HG02938 (cell line): Measurements from ENCODE around the gene KCNK7.
"Not testable (repeated sequence)": the region's sequence is repeated elsewhere in the genome, so short reads cannot be mapped to it uniquely, and the experiment has no call there.

Source experiments
- ATAC-seq: cut with Tn5 transposase; IDR thresholded peaks from one replicate; pipeline ENCODE4 v1.9.1; 2021; ENCODE audit warnings: mild to moderate bottlenecking, moderate library complexity; ENCODE audit not compliant: unreplicated experiment

Gene KCNK7, protein sequence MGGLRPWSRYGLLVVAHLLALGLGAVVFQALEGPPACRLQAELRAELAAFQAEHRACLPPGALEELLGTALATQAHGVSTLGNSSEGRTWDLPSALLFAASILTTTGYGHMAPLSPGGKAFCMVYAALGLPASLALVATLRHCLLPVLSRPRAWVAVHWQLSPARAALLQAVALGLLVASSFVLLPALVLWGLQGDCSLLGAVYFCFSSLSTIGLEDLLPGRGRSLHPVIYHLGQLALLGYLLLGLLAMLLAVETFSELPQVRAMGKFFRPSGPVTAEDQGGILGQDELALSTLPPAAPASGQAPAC

DNA sequence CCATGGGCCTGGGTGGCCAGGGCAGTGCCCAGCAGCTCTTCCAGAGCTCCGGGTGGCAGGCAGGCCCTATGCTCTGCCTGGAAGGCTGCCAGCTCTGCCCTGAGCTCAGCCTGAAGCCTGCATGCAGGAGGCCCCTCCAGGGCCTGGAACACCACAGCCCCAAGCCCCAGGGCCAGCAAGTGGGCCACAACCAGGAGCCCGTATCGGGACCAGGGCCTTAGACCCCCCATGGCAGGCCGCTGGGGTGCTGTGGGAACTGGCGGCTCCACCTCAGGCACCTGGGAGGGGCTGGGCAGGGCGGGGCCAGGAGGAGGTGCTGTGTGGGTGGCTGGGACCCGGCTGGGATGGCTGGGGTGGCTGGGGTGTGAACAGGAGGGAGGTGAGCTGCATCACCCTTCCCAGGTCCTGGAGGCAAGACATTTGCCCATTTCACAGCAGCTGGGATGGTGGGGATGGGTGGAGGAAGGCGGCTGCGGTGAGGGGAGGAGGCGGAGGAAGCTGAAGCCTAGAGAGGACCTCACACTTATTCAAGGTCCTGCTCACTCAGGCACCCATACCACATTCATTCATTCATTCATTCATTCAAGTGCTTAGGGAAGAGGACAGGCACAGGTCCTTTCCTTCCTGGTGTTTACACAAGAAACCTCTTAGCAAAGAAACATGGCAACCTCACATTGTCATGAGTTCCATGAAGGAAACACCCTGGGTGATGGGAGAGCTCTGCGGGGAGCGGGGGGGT, at the start of gene KCNK7:
Gene KCNK7 (minus strand): TSS at position 258 of the 739 bp plus-strand sequence. CDS start 28 bp downstream, at position 230.
- no peak for ATAC-seq

DNA sequence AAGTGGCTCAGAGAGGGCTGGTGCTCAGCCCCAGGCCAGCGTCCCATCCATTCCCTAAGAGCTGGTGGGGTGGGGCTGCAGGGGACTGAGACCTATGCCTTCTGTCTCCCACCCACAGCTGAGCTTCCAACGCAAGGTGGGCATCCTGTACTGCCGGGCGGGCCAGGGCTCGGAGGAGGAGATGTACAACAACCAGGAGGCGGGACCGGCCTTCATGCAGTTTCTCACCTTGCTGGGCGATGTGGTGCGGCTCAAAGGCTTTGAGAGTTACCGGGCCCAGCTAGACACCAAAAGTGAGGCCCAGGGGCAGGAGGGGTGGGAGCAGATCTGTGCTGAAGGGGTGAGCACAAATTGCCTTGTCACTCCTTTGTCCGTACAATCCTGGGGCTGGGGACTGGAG, 49.2 kb upstream of the KCNK7 start:
- ATAC-seq, result no peak

DNA sequence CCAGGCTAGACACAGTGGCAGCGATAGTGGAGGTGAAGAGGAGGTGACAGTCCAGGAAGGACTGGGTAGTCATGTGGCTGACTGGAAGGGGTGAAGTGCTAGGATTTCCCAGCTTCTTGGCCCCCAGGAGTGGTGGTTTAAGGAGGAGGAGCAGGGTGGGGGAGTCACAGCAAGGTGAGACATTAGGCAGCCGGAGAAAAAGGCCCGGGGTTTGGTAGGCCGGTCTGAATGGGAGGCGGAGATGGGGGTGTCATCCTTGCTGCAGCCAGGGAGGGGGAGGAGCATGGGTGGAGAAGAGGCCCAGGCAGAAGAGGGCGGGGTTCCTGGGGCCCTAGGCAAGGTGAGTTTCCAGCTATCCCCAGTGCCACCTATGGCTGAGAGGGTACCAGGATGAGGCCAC, 48.4 kb upstream of the KCNK7 start:
- no peak for ATAC-seq

DNA sequence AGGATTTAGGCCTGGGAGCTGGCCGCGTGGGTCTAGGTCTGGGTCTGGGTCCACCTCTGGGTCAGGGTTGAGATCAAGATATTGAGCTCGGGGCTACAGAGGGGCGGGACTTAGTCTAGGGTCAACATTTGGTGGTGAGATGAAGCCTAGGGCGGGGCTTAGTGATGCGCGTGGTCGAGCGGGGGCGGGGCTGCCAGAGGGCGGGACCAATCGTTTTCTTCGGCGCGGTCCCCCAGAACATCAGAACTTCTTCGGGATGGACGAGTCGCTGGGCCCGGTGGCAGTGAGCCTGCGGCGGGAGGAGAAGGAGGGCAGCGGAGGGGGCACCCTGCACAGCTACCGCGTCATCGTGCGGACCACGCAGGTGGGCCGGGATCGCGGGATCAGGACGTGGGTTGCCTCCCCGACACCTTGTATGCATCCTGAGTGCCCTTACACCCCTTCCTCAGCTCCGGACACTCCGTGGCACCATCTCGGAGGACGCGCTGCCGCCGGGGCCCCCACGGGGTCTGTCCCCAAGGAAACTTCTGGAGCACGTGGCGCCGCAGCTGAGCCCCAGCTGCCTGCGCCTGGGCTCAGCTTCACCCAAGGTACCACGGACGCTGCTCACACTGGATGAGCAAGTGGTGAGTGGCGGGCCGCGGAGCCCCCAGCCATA, 46.5 kb upstream of the KCNK7 start:
- ATAC-seq, result no peak

DNA sequence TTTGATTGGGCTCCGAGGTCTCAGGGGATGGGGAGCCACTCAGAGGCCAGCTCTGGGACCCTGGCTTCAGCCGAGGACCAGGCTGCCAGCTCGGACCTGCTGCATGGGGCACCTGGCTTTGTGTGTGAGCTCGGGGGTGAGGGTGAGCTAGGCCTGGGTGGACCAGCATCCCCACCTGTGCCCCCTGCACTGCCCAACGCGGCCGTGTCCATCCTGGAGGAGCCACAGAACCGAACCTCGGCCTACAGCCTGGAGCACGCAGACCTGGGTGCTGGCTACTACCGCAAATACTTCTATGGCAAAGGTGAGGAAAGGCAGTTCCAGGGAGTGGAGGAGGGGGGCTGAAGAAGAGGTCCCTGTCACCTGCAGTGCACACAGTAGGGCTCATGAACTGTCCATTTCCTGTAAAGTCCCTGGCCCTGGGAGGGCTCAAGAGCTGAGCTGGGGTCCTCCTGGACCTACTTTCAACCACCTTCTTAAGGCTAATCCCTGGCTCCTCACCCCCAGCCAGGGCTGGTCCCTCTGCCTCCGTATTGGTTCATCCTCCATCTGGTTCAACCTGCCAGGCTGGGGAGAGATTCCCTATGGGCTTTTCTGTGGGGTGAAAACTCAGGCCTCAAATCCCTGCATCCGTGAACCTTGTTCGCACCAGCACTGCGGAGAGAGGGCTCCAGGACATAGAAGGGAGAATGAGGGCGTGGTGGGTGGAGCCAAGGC, 45.9 kb upstream of the KCNK7 start:
- ATAC-seq, result no peak

DNA sequence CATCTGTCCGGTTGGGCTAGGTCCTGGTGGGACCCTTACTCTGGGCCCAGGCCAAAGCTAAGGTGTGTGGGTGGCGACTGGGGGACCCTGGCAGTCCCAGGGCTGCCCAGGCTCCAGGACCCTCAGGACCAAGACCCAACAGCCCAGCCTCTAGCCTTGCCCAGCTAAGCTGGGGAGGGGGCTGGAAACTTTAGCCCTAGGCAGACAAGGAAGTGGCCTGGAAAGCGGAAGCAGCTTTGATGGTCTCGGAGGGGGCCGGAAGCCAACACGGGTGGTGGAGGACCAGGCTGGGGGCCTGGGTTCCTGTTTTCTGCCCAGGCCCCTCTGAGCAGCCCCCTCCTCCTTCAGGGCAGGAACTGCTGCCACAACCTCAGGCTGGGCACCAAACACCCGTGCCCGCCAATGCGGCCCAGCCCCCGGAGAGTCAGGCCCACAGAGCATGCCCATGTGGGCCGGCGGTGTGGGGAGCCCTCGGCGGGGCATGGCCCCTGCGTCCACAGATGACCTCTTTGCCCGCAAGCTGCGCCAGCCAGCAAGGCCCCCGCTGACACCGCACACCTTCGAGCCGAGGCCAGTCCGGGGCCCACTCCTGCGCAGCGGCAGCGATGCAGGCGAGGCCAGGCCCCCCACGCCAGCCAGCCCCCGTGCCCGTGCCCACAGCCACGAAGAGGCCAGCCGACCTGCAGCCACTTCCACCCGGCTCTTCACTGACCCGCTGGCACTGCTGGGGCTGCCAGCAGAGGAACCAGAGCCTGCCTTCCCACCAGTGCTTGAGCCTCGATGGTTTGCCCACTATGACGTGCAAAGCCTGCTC, 45.1 kb upstream of the KCNK7 start:
- no peak for ATAC-seq

DNA sequence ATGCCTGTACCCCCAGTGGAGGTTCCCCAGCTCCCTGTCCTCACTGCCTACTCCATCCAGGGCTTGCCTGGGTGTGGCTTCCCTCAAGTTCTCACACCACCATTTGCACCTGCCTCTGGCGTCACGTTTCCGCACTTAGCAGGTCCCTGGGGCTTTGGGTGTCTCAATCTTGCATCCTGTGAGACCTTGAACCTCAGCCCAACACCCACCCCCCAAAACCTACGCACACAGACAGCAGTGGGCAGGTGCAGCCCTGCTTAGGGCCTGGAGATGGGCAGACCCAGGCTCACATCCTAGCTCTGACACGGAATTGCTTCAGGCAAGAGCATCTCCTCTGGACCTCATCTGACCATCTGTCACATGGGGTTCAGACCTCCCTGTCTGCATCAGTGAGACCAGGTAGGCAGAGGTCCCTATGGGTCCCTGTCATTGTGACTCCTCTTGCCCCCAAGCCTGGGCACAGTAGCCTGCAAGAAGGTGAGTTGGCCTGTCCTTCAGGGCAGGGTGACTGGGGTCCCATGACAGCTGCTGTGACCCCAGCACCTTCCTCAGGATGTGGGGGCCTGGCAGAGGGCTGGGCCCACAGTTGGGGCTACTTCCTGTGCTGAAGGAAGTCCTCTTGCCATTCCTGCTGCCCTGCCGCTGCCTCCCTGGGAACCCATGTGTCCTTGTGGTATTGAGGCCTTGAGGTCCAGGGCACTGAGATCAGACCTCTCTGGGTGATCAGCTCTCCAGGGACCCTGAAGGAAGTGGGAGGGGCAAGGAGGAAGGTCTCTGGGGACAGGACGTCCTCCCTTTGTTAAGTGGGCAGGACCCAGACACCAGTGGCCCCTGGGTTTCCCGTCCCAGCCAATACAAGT, 44.3 kb upstream of the KCNK7 start:
- peak; percentile 42 for ATAC-seq

DNA sequence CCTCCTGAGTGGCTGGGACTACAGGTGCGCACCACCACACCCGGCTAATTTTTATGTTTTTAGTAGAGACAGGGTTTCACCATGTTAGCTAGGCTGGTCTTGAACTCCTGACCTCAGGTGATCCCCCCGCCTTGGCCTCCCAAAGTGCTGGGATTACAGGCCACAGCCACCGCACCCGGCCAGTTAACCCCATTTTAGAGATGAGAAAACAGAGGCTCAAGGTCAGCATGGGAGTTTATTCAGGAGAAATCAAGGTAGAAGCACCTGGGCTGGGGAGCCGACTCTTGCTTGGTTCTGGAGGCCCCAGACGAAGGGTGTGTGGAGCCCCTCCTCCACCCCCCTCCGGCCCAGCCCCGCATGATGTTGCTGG, 43.6 kb upstream of the KCNK7 start:
- ATAC-seq, result not testable (repeated sequence)

DNA sequence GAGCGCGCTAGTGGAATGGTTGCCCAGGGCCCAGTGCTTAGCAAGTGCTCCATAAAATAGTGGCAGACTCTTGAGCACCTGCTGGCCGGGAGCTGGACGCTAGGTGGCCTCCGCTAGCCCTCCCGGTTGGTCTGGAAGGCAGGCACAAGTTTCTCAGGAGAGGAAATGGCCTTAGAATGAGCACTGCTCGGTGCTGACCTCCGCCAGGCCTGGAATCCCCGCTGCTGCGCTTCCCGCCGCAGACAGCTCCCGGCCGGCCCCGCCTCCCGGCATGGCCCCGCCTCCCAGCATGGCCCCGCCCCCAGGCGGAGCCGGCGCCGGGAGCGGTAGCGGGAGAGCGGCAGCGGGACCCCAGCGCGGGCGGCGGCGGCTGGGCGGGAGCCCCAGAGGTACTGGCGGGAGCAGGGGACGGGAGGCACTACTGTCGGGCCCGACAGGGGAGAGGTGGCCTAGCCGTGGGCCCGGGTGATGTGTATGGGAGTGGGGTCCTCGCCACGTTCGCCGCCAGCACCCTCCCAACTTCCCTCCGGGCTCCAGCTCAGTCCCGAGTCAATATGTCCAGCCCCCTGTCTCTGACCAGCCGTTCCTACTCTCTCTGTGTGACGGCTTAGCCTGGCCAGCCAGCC, 42.3 kb upstream of the KCNK7 start, which contains the start of gene SIPA1:
Gene SIPA1 (plus strand): TSS at position 308 of the 626 bp plus-strand sequence. CDS start 2,821 bp downstream, outside the sequence.
- peak; percentile 33 for ATAC-seq

DNA sequence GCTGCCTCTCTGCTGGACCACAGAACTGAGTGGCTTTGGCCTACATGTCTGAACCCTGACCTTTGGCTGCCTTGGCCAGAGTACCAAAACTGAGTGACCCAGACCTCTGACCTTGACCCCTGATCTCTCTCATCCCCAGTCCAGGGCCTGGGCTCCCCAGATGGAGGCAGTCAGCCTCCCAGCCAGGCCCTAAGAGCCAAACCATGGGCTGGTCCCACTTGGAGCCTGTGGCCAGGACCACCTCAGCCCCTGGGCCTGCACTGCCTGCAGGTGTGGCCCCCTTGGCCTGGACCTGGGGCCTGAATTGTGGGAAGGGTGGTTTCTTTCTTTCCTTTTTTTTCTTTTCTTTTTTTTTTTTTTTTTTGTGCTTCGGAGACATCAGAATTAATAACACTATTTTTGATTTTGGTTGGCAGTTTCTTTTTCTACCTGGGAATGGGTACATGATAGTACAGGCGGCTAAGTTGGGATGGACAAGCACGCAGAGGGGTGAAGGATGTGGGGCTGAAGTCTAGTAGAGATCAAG, 41.5 kb upstream of the KCNK7 start:
- ATAC-seq, result no peak

DNA sequence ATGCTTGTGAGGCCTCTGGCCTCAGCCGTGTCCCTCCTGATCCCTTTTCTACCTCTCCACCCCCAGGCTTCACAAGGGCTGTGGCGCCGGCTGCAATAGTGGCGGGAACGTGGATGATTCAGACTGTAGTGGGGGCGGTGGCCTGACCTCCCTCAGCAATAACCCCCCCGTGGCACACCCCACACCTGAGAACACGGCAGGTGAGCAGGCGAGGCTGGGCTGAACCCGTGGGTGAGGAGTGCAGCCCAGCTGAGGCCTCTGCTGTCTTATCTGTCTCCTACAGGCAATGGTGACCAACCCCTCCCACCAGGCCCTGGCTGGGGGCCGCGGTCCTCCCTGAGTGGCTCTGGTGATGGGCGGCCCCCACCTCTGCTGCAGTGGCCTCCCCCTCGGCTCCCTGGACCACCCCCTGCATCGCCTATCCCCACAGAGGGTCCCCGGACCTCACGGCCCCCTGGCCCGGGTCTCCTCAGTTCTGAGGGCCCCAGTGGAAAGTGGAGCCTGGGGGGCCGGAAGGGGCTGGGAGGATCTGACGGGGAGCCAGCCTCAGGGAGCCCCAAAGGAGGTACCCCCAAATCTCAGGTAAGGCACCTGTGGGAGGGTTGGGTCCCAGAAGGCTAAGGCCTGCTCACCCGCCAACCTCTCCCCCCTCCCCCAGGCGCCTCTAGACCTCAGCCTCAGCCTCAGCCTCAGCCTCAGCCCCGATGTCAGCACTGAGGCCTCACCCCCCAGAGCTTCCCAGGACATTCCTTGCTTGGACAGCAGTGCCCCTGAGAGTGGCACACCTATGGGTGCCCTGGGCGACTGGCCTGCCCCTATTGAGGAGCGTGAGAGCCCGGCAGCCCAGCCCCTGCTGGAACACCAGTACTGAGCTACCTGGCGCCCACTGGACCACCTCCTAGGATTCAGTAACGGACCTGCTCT, 40.8 kb upstream of the KCNK7 start:
- ATAC-seq, result no peak

DNA sequence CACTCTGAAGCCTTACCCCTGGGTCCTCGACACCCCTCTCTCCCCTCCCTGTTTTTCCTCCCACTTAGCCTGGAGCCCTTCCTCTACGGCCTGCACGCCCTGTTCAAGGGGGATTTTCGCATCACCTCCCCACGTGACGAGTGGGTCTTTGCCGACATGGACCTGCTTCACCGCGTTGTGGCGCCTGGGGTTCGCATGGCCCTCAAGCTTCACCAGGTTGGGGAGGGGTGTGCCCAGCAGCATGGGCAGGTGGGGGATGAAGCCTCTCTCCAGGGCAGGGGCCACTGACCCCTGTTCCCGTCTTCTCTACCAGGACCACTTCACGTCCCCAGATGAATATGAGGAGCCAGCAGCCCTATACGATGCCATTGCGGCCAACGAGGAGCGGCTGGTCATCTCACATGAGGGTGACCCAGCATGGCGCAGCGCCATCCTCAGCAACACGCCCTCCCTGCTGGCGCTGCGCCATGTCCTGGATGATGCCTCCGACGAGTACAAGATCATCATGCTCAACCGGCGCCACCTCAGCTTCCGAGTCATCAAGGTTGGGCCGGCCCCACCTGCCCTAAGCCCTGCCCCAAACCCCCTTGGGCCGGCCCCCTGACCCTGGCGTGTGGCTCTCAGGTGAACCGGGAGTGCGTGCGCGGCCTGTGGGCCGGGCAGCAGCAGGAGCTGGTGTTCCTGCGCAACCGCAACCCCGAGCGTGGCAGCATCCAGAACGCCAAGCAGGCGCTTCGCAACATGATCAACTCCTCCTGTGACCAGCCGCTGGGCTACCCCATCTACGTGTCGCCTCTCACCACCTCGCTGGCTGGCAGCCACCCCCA, 39.5 kb upstream of the KCNK7 start:
- no peak for ATAC-seq

DNA sequence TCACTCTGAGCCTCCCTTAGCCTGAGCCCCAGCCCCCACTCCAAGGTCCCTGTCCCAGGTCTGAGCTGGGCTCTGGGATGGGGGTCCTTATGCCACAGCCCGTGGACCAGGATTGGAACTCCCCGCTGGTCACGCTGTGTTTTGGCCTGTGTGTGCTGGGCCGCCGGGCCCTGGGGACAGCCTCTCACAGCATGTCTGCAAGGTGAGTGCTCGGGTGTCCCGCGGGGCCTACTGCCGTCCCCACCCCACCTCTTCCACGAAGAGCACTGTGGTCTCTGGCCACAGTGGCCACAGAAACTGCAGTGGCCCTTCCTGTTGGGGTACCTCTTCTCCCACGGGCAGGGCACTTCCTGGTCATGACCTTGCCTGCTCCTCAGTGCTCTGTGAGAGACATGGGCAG, 38.8 kb upstream of the KCNK7 start:
- ATAC-seq, result no peak

DNA sequence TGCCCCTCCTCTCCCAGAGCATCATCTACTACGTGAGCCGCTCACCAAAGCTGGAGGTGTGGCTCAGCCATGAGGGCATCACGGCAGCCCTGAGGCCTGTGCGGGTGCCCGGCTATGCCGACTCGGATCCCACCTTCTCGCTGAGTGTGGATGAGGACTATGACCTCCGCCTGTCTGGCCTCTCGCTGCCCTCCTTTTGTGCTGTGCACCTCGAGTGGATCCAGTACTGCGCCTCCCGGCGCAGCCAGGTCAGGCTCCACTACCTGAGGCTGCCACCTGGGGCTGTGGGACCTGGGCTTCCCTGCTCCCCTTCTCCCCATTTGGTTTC, 38.5 kb upstream of the KCNK7 start:
- ATAC-seq, result no peak

DNA sequence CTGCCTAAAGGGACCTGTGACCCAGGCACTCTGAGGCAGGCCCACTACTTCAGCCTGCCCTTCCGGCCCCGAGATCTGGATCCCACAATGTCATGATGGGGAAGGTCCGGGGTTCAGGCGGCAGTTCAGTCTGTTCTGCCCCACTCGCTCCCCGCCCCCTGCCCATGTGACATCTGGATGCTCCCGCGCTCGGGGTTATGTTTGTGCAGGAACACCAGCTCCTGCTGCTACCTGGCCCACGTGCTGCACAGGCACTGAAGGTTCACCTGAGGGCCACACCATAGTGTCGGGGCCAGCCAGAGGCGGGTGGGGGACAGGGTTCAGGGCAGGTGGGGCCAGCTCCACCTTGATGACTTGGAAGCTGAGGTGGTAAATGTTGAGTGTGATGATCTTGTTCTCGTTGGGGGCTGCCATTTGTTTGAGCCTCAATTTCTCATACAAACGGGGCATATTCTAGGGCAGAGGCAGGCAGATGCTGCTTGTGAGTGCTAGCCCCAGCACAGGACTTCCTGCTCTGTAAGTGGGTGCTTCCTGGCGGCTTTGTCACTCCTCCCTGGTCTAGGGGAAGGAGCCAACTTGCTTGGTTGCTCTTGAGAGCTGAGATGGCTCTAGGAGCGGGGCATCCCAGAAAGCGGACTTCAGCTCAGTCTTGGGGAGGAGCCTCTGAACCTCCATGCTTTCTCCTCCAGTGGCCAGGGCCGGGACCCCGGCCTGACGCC, 37.9 kb upstream of the KCNK7 start:
- ATAC-seq, result no peak

DNA sequence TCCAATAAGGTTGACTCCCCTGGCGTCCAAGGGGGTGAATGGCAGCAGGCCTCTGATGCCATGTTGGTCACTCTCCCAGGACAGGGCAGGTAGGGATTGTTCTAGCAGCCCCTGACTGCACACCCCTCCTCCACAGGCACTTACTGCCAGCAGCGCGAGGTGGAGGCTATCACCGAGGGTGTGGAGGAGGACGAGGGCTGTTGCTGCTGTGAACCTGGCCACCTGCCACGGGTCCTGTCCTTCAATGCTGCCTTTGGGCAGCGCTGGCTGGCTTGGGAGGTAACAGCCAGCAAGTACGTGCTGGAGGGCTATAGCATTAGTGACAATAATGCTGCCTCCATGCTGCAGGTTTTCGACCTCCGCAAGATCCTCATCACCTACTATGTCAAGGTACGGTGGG, 34.6 kb upstream of the KCNK7 start:
- ATAC-seq, result no peak
